ENCODE results near the gene ERCC3.
"Not testable (repeated sequence)": the region's sequence is repeated elsewhere in the genome, so short reads cannot be mapped to it uniquely, and the experiment has no call there.

ERCC3 gene

DNA sequence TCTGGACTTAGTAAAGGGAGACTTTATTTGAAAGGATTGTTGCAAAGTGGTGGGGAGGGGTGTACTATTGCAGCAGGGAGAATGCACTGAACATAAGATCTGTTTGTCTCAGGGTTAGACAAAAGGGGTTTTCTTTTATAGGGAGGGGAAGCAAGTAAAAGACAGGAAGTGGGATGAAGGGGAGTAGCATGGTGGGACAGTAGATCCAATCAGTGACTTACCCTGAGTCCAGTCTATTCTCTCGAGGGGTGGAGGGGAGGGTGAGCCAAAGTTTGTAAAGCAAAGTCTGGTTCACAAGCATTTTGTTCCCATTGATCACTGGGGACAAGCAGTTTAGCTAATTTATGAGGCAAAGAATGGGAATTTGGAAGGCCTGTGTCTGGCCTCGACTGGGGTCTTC lies 38.8 kb downstream of the ERCC3 start:
- no peaks in the 10 kb centered on the region for H3K9me3 ChIP-seq (ENCODE audit: control insufficient read depth, low read length)
- H3K4me3 ChIP-seq (ENCODE audit: extremely low read depth, insufficient read depth, low read length, poor library complexity, severe bottlenecking): no peak overlapping the region
- 79 to 90% methylated on average over 1 to 2 of the region's 2 CpGs for WGBS, 2 experiments (ENCODE audit: insufficient coverage in 2 of 2)
- peak overlapping the region; percentile 76 for H3K27ac ChIP-seq (ENCODE audit: low read depth, low read length, severe bottlenecking)
- H3K4me1 ChIP-seq (ENCODE audit: control insufficient read depth, insufficient read depth, low read length, poor library complexity, severe bottlenecking): peaks cover 20% of the 10 kb centered on the region
- H3K36me3 ChIP-seq (ENCODE audit: control insufficient read depth, insufficient read depth, low read length): peaks cover 50% of the 10 kb centered on the region

DNA sequence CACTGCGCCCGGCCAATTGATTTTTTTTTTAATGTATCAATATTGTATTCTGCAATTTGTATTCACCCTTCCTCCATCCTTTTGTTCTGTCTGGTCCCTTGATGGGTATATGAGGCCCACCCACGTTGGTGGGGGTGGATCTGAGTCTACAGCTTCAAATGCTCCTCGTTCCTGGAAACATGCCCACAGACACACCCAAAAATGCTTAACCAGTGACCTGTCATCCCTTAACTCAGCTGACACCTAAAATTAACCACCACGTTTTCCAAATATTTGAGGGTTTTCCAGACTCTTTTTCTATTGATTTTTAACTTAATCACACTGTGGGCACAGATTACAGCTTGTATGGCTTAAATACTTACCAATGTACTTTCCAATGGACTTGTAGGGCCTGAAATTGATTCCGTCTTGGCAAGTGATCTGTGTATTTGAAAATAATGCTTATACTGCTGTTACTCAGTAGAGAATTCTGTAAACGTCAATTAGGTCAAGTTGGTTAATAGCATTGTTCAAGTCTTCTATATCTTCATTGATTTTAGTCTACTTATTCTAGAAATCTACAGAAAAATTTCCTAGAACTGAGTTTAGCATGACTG lies 39.5 kb downstream of the ERCC3 start:
- Histone ChIP-seq H3K4me3 (ENCODE audit: extremely low read depth, insufficient read depth, low read length, poor library complexity, severe bottlenecking) (no peak overlapping the region), H3K27ac (ENCODE audit: low read depth, low read length, severe bottlenecking) (peak overlapping the region; percentile 3), H3K4me1 (ENCODE audit: control insufficient read depth, insufficient read depth, low read length, poor library complexity, severe bottlenecking) (peaks cover 20% of the 10 kb centered on the region), H3K9me3 (ENCODE audit: control insufficient read depth, low read length) (no peaks in the 10 kb centered on the region), H3K36me3 (ENCODE audit: control insufficient read depth, insufficient read depth, low read length) (peaks cover 44% of the 10 kb centered on the region)
- 82 to 83% methylated on average over 2 to 4 of the region's 7 CpGs for WGBS, 2 experiments (ENCODE audit: insufficient coverage in 2 of 2)

DNA sequence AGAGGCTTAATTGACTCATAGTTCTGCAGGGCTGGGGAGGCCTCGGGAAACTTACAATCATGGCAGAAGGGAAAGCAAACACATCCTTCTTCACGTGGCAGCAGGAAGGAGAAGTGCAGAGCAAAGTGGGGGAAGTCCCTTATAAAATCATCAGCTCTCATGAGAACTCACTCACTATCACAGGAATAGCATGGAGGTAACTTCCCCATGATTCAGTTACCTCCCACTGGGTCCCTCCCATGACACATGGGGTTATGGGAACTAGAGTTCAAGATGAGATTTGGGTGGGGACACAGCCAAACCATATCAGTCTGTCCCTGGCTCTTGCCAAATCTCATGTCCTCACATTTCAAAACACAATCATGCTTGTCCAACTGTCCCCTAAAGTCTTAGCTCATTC lies 52.8 kb downstream of the ERCC3 start:
- H3K4me1 ChIP-seq (ENCODE audit: control insufficient read depth, insufficient read depth, low read length, poor library complexity, severe bottlenecking); H3K27ac ChIP-seq (ENCODE audit: low read depth, low read length, severe bottlenecking); H3K36me3 ChIP-seq (ENCODE audit: control insufficient read depth, insufficient read depth, low read length); H3K4me3 ChIP-seq (ENCODE audit: extremely low read depth, insufficient read depth, low read length, poor library complexity, severe bottlenecking): not testable (repeated sequence)
- 100% methylated on average over 1 of the region's 2 CpGs; no CpG with 5 or more reads in 1 of the 2 experiments for WGBS, 2 experiments (ENCODE audit: insufficient coverage in 2 of 2)
- H3K9me3 ChIP-seq (ENCODE audit: control insufficient read depth, low read length): peaks cover 28% of the 10 kb centered on the region

DNA sequence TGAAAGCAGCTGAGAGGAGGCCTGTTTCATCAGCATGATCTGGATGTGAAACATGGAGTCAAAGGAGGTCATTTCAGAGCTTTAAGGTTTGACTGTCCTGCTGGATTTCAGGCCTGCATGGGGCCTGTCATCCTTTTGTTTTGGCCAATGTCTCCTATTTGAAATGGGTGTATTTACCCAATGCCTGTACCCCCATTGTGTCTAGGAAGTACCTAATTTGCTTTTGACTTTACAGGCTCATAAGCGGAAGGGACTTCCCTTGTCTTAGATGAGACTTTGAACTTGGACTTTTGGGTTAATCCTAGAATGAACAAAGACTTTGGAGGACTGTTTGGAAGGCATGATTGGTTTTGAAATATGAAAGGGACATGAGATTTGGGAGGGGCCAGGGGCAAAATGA lies 54.5 kb downstream of the ERCC3 start:
- Histone ChIP-seq H3K4me1 (ENCODE audit: control insufficient read depth, insufficient read depth, low read length, poor library complexity, severe bottlenecking) (no peaks in the 10 kb centered on the region), H3K36me3 (ENCODE audit: control insufficient read depth, insufficient read depth, low read length) (no peaks in the 10 kb centered on the region), H3K9me3 (ENCODE audit: control insufficient read depth, low read length) (peaks cover 28% of the 10 kb centered on the region), H3K27ac (ENCODE audit: low read depth, low read length, severe bottlenecking) (no peak overlapping the region), H3K4me3 (ENCODE audit: extremely low read depth, insufficient read depth, low read length, poor library complexity, severe bottlenecking) (no peak overlapping the region)
- WGBS, 2 experiments (ENCODE audit: insufficient coverage in 2 of 2): 91 to 100% methylated on average over 1 of the region's 1 CpG

DNA sequence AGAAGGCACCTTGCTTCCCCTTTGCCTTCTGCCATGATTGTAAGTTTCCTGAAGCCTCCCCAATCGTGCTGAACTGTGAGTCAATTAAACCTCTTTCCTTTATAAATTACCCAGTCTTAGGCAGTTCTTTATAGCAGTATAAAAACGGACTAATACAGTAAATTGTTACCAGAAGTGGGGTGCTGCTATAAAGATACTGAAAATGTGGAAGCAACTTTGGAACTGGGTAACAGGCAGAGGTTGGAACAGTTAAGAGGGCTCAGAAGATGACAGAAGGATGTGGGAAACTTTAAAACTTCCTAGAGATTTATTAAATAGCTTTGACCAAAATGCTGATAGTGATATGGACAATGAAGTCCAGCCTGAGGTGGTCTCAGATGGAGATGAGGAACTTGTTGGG lies 56.2 kb downstream of the ERCC3 start:
- H3K36me3 ChIP-seq (ENCODE audit: control insufficient read depth, insufficient read depth, low read length); H3K27ac ChIP-seq (ENCODE audit: low read depth, low read length, severe bottlenecking); H3K4me1 ChIP-seq (ENCODE audit: control insufficient read depth, insufficient read depth, low read length, poor library complexity, severe bottlenecking); H3K4me3 ChIP-seq (ENCODE audit: extremely low read depth, insufficient read depth, low read length, poor library complexity, severe bottlenecking): not testable (repeated sequence)
- WGBS, 2 experiments (ENCODE audit: insufficient coverage in 2 of 2): 86 to 100% methylated on average over 1 of the region's 2 CpGs
- peaks cover 28% of the 10 kb centered on the region for H3K9me3 ChIP-seq (ENCODE audit: control insufficient read depth, low read length)

DNA sequence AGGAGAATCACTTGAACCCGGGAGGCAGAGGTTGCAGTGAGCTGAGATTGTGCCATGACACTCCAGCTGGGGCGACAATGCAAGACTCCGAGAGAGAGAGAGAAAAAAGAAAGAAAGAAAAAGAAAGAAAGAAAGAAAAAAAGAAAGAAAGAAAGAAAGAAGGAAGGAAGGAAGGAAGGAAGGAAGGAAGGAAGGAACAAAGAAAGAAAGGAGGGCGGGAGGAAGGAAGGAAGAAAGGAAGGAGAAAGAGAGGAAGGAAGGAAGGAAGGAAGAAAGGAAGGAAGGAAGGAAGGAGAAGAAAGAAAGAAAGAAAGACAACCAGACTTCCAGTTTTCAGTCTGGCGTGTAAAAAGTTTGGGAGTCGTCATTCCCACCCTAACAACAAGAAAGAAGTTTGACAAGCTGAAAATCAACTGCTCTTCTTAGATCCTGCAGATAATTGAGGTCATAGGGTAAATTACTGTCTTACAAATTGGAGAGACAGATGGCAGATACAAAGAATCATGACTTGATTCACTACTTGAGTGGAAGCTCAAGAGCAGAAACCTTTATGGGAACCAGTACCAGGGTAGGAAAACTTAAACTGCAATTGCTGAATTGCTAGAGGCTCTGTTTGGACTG lies 58.8 kb downstream of the ERCC3 start:
- no peak overlapping the region for H3K4me3 ChIP-seq (ENCODE audit: extremely low read depth, insufficient read depth, low read length, poor library complexity, severe bottlenecking)
- 80 to 91% methylated on average over 3 to 4 of the region's 6 CpGs for WGBS, 2 experiments (ENCODE audit: insufficient coverage in 2 of 2)
- H3K36me3 ChIP-seq (ENCODE audit: control insufficient read depth, insufficient read depth, low read length): no peaks in the 10 kb centered on the region

DNA sequence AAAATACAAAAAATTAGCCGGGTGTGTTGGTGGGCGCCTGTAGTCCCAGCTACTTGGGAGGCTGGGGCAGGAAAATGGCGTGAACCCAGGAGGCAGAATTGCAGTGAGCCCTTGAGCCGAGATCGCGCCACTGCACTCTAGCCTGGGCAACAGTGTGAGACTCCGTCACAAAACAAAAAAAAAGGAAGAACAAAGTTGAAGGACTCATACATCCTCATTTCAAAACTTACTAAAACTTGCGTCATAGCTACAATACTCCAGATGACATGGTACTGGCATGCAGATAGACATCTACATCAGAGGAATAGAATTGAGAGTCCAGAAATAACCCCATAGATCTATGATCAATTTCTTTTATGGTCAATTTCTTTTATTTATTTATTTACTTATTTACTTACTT lies 60.2 kb downstream of the ERCC3 start:
- Histone ChIP-seq H3K9me3 (ENCODE audit: control insufficient read depth, low read length) (peaks cover 17% of the 10 kb centered on the region), H3K36me3 (ENCODE audit: control insufficient read depth, insufficient read depth, low read length) (no peaks in the 10 kb centered on the region), H3K27ac (ENCODE audit: low read depth, low read length, severe bottlenecking) (no peak overlapping the region), H3K4me1 (ENCODE audit: control insufficient read depth, insufficient read depth, low read length, poor library complexity, severe bottlenecking) (no peaks in the 10 kb centered on the region), H3K4me3 (ENCODE audit: extremely low read depth, insufficient read depth, low read length, poor library complexity, severe bottlenecking) (no peak overlapping the region)
- 90 to 97% methylated on average over 3 to 7 of the region's 8 CpGs for whole genome bisulfite sequencing, 2 experiments (ENCODE audit: insufficient coverage in 2 of 2)

More for the DNA sequence above, 58.8 kb downstream of the ERCC3 start:
- peak overlapping the region; percentile 5 for H3K27ac ChIP-seq (ENCODE audit: low read depth, low read length, severe bottlenecking)
- no peaks in the 10 kb centered on the region for H3K4me1 ChIP-seq (ENCODE audit: control insufficient read depth, insufficient read depth, low read length, poor library complexity, severe bottlenecking)
- peaks cover 17% of the 10 kb centered on the region for H3K9me3 ChIP-seq (ENCODE audit: control insufficient read depth, low read length)

DNA sequence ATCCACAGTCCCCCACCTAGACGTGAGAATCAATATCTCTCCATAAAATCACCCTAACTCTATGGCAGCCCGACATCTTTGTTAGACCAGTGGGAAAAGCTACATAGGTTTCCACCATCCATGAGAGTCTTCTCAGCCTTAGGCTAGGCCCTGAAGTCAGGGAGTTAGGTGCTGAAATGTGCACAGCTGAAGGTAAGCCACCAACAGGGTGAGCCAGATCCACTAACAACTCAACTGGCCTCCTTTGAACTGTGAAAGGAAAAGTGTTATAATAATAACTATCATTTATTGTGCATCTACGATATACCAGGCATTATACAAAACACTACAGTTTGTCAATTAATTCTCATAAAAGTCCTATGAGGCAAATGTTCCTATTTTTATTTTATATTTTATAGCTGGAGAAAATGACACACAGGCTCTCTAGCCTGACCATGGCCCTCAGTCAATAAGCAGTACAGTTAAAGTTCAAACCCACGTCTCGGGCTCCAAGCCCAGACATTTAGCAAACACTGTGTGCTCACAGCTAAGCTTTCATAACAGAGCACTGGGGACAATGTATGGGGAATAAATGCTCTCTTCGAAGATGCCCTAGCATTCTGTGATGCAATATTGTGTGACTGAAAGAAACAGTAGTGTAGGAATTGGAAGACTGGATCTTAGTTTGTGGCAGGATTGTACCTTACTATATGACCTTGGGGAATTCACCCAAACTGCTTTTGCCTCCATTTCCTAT lies 62.6 kb downstream of the ERCC3 start:
- no peak overlapping the region for H3K4me3 ChIP-seq (ENCODE audit: extremely low read depth, insufficient read depth, low read length, poor library complexity, severe bottlenecking)
- H3K27ac ChIP-seq (ENCODE audit: low read depth, low read length, severe bottlenecking): no peak overlapping the region
- H3K9me3 ChIP-seq (ENCODE audit: control insufficient read depth, low read length): peaks cover 6% of the 10 kb centered on the region
- no peaks in the 10 kb centered on the region for H3K36me3 ChIP-seq (ENCODE audit: control insufficient read depth, insufficient read depth, low read length)
- 94 to 100% methylated on average over 2 of the region's 6 CpGs for WGBS, 2 experiments (ENCODE audit: insufficient coverage in 2 of 2)
- peaks cover 4% of the 10 kb centered on the region for H3K4me1 ChIP-seq (ENCODE audit: control insufficient read depth, insufficient read depth, low read length, poor library complexity, severe bottlenecking)

DNA sequence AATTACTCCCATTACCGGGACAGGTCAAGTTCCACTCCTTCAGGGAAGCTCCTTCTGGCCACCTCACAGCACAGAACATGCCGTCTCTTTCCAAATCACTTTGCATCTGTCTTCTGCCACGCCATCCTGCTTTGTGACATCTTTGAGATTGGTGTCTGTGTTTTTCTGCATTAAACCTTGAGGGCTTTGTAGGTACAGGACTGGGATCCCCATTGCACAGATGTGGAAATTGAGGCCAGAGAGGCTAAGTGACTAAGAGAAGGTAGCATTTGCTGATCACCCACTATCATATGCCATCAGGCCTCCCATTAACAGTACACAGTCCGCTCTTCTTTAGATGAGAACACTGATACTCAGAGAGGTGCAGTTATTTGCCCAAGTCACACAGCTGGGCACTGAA lies 64.4 kb downstream of the ERCC3 start:
- Histone ChIP-seq H3K4me3 (ENCODE audit: extremely low read depth, insufficient read depth, low read length, poor library complexity, severe bottlenecking) (no peak overlapping the region), H3K36me3 (ENCODE audit: control insufficient read depth, insufficient read depth, low read length) (no peaks in the 10 kb centered on the region), H3K9me3 (ENCODE audit: control insufficient read depth, low read length) (peaks cover 5% of the 10 kb centered on the region), H3K4me1 (ENCODE audit: control insufficient read depth, insufficient read depth, low read length, poor library complexity, severe bottlenecking) (peaks cover 20% of the 10 kb centered on the region), H3K27ac (ENCODE audit: low read depth, low read length, severe bottlenecking) (no peak overlapping the region)
- WGBS, 2 experiments (ENCODE audit: insufficient coverage in 2 of 2): 86 to 100% methylated on average over 2 of the region's 4 CpGs

DNA sequence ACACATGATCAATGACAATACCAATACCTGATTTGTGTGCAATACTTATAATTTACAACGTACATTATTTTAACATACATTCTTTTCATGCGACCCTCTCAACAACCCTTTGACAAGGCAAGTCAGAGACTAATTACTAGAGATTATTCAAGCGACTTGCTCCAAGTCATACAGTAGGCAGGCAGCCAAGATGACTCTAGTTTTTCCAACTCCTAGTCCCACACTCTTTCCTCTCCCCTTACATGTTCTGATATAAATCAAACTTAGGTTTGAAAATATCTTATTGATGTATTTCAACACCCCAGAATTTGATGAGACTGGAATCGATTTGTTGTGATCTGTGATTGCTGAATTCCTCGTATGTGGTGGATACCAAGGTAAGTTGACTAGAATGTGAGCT lies 65.8 kb downstream of the ERCC3 start:
- Histone ChIP-seq H3K27ac (ENCODE audit: low read depth, low read length, severe bottlenecking) (no peak overlapping the region), H3K9me3 (ENCODE audit: control insufficient read depth, low read length) (peaks cover 5% of the 10 kb centered on the region), H3K4me3 (ENCODE audit: extremely low read depth, insufficient read depth, low read length, poor library complexity, severe bottlenecking) (no peak overlapping the region), H3K36me3 (ENCODE audit: control insufficient read depth, insufficient read depth, low read length) (no peaks in the 10 kb centered on the region), H3K4me1 (ENCODE audit: control insufficient read depth, insufficient read depth, low read length, poor library complexity, severe bottlenecking) (peaks cover 20% of the 10 kb centered on the region)
- WGBS, 2 experiments (ENCODE audit: insufficient coverage in 2 of 2): 96 to 98% methylated on average over 3 to 5 of the region's 5 CpGs

DNA sequence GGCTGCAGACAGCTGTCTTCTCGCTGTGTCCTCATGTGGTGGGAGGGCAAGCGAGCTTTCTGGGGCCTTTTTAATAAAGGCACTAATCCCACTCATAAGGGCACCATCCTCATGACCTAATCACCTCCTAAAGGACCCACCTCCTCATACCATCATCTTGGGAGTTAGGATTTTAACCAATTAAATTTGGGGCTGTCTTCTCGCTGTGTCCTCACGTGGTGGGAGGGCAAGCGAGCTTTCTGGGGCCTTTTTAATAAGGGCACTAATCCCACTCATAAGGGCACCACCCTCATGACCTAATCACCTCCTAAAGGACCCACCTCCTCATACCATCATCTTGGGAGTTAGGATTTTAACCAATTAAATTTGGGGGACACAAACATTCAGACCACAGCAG lies 66.7 kb downstream of the ERCC3 start:
- peak overlapping the region; percentile 82 for H3K27ac ChIP-seq (ENCODE audit: low read depth, low read length, severe bottlenecking)
- 100% methylated on average over 1 of the region's 5 CpGs for WGBS, 2 experiments (ENCODE audit: insufficient coverage in 2 of 2)
- not testable (repeated sequence) for H3K9me3 ChIP-seq (ENCODE audit: control insufficient read depth, low read length)

More for the DNA sequence above, 66.7 kb downstream of the ERCC3 start:
- H3K4me3 ChIP-seq (ENCODE audit: extremely low read depth, insufficient read depth, low read length, poor library complexity, severe bottlenecking); H3K36me3 ChIP-seq (ENCODE audit: control insufficient read depth, insufficient read depth, low read length): not testable (repeated sequence)
- H3K4me1 ChIP-seq (ENCODE audit: control insufficient read depth, insufficient read depth, low read length, poor library complexity, severe bottlenecking): peaks cover 22% of the 10 kb centered on the region

Data from mesodermal cell (in vitro differentiated cells).